Upper lobe of left lung (tissue), 6 donors: ENCODE measurements around the gene UGT3A1. TPM values are rescaled to one million over a fixed set of nuclear protein-coding genes. Genes with fewer than 3 reads are reported as not detected.

Source experiments
- ATAC-seq, 2 donors: fragments of 200-7000 bp; cut with Tn5 transposase; one replicate each; pipeline ENCODE4 v1.9.1; 2022; ENCODE audit warnings: mild to moderate bottlenecking in 2 of 2, moderate library complexity in 2 of 2; ENCODE audit not compliant: low FRiP score in 2 of 2
- DNase-seq, 2 donors: peaks; one replicate each; pipeline ENCODE4 v3.0.0-alpha.2; 2019 to 2020
- H3K27ac ChIP-seq, 4 donors: fragments of 200-600 bp; sonication (generic); one replicate each; pipeline ENCODE4 v1.5.1; 2016 to 2019
- H3K27me3 ChIP-seq, 4 donors: fragments of 200-600 bp; sonication (generic); one replicate each; pipeline ENCODE4 v1.5.1; 2017 to 2019
- H3K36me3 ChIP-seq, 4 donors: fragments of 200-600 bp; sonication (generic); one replicate each; pipeline ENCODE4 v1.5.1; 2016 to 2019
- H3K4me1 ChIP-seq, 4 donors: fragments of 200-600 bp; sonication (generic); one replicate each; pipeline ENCODE4 v1.5.1; 2018 to 2019
- H3K4me3 ChIP-seq, 4 donors: fragments of 200-600 bp; sonication (generic); one replicate each; pipeline ENCODE4 v1.5.1; 2017 to 2019; ENCODE audit warnings: mild to moderate bottlenecking in 2 of 4, moderate library complexity in 1 of 4
- H3K9me3 ChIP-seq, 4 donors: fragments of 200-600 bp; sonication (generic); one replicate each; pipeline ENCODE4 v1.5.1; 2018 to 2019
- EP300 ChIP-seq, 4 donors: sonication (generic); formaldehyde crosslinking; IDR thresholded peaks; one replicate each; pipeline ENCODE4 v1.5.1; 2017; ENCODE audit warnings: antibody characterized with exemption in 4 of 4, control low read depth in 2 of 4
- POLR2A ChIP-seq, 4 donors: fragments of 450-650 bp; IDR thresholded peaks; one replicate each; pipeline ENCODE4 v1.5.1; 2016 to 2017; ENCODE audit warnings: antibody characterized with exemption in 4 of 4, mild to moderate bottlenecking in 2 of 4
- POLR2AphosphoS5 ChIP-seq, 2 donors: sonication (generic); formaldehyde crosslinking; IDR thresholded peaks; one replicate each; pipeline ENCODE4 v1.5.1; 2017; ENCODE audit warnings: antibody characterized with exemption in 2 of 2
- WGBS, 2 donors: methylation state at CpG; one replicate each; pipeline ENCODE4 v1.1.5; 2017 to 2018; 5-methylcytosine and 5-hydroxymethylcytosine counted together
- total RNA-seq, 6 donors: library from RNA; depleted of rRNA in 4 of 6; stranded (reverse); fragments of >200 nt in 4 of 6; gene quantifications; one replicate each; pipeline versions ENCODE4 v1.1.0 to v1.2.1, GENCODE V29; 2016 to 2021
- TF ChIP-seq, protein P1 (sequence below), 6 experiments: fragments of 450-650 bp in 4 of 6; fragments of 200-600 bp in 2 of 6; sonication (generic) in 2 of 6; IDR thresholded peaks; one replicate each; pipeline ENCODE4 v1.5.1; 2016 to 2019; ENCODE audit warnings: antibody characterized with exemption in 6 of 6
- donor health status: DM: no; HTN: no; CAD: no; lungs with moderate emphysema.
- donor health status: DM: no; HTN: yes; CAD: no; lungs with severe emphysema.

UGT3A1 gene
- total RNA-seq, 6 donors from 2014 or later: not detected

DNA sequence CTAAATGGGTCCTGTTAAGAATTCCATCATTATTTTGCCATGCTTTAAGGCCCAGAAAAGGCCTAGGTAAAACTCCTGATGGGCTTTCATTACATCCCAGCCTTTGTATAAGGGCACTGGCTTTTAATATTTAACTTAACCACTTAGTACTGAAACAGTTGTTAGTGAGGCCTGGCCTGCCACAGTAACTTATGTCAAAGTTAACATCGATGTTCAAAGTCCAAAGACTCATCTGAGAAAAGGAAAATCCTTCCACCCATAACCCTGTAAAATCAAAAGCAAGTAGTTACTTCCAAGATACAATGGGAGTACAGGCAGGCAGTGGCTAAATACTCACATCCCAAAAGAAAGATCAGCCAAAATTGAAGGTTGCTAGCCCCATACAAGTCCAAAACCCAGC lies 15.0 kb upstream of the UGT3A1 start:
- Histone ChIP-seq H3K9me3 (peaks cover 0 to 5% (median 0%) of the 10 kb centered on the region in 4 donors), H3K27me3 (no peaks in the 10 kb centered on the region), H3K27ac (no peak overlapping the region), H3K4me3 (no peak overlapping the region), H3K4me1 (no peaks in the 10 kb centered on the region), H3K36me3 (no peaks in the 10 kb centered on the region)
- no peak for DNase-seq
- WGBS, 2 donors: 52 to 75% methylated on average over 1 of the region's 1 CpG
- ATAC-seq: no peak
- TF ChIP-seq, protein P1, sequence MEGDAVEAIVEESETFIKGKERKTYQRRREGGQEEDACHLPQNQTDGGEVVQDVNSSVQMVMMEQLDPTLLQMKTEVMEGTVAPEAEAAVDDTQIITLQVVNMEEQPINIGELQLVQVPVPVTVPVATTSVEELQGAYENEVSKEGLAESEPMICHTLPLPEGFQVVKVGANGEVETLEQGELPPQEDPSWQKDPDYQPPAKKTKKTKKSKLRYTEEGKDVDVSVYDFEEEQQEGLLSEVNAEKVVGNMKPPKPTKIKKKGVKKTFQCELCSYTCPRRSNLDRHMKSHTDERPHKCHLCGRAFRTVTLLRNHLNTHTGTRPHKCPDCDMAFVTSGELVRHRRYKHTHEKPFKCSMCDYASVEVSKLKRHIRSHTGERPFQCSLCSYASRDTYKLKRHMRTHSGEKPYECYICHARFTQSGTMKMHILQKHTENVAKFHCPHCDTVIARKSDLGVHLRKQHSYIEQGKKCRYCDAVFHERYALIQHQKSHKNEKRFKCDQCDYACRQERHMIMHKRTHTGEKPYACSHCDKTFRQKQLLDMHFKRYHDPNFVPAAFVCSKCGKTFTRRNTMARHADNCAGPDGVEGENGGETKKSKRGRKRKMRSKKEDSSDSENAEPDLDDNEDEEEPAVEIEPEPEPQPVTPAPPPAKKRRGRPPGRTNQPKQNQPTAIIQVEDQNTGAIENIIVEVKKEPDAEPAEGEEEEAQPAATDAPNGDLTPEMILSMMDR (IDR thresholded peaks at IDR 0.05): no peak
- TF ChIP-seq POLR2AphosphoS5 (IDR thresholded peaks at IDR 0.05): no peak
- TF ChIP-seq EP300 (IDR thresholded peaks at IDR 0.05): no peak
- TF ChIP-seq POLR2A (IDR thresholded peaks at IDR 0.05): no peak

DNA sequence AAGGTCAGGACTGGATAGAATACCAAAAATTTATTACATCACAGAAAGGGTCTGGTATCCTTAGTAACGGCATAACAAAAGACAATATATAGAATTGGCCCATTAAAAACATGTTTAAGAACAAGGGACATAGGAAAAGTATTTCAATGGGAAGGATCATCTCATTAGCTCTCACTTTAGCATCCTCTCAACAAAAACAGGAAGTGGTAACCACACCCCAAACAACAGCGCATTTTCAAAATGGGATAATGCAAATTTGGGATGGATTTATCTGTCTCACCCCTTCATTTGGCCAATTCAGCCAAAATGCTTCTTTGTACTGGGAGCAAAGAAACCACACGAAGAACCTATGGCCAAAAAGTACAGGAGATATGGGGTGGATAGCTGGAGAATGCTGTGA lies 9.8 kb upstream of the UGT3A1 start:
- no peak for TF ChIP-seq EP300 (IDR thresholded peaks at IDR 0.05)
- TF ChIP-seq, protein P1 (IDR thresholded peaks at IDR 0.05): no peak
- Histone ChIP-seq H3K9me3 (no peaks in the 10 kb centered on the region), H3K36me3 (no peaks in the 10 kb centered on the region), H3K27ac (no peak overlapping the region), H3K4me3 (no peak overlapping the region), H3K4me1 (no peaks in the 10 kb centered on the region), H3K27me3 (no peaks in the 10 kb centered on the region)
- ATAC-seq (no peak), DNase-seq (no peak)
- WGBS, 2 donors: 84 to 92% methylated on average over 3 of the region's 3 CpGs

- Histone ChIP-seq H3K27ac (no peak overlapping the region), H3K4me1 (no peaks in the 10 kb centered on the region), H3K9me3 (no peaks in the 10 kb centered on the region), H3K36me3 (no peaks in the 10 kb centered on the region), H3K4me3 (no peak overlapping the region), H3K27me3 (no peaks in the 10 kb centered on the region)
- TF ChIP-seq, protein P1 (IDR thresholded peaks at IDR 0.05): no peak
- TF ChIP-seq POLR2AphosphoS5 (IDR thresholded peaks at IDR 0.05): no peak
- no peak for TF ChIP-seq POLR2A (IDR thresholded peaks at IDR 0.05)
- TF ChIP-seq EP300 (IDR thresholded peaks at IDR 0.05): no peak
- ATAC-seq (no peak), DNase-seq (no peak)
- 53 to 67% methylated on average over 1 of the region's 1 CpG for WGBS, 2 donors
Observed at GRCh38 chr5:35999547-35999946, 8.4 kb upstream of the UGT3A1 start.

DNA sequence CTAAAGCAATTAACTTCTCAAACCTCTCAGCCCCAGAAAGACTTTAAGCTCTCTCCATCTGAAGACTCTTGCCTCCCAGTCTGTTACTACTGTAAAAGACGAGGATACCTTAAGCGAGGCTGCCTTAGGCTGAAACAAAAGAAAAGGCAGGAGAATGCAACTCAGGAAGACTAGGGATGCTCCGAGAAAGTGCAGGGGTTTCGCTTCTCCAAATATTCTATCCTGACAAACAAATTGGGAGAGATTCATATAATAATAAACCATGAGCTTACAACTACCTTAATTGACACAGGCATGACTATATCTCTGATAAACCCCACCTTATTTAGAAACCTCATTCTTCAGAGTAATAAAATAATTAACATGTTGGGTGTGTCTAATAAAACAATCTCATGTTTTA lies 4.9 kb upstream of the UGT3A1 start:
- WGBS, 2 donors: 88 to 93% methylated on average over 4 of the region's 4 CpGs
- no peaks in the 10 kb centered on the region for H3K9me3 ChIP-seq
- TF ChIP-seq POLR2AphosphoS5 (IDR thresholded peaks at IDR 0.05) (no peak), EP300 (IDR thresholded peaks at IDR 0.05) (no peak), POLR2A (IDR thresholded peaks at IDR 0.05) (no peak)
- TF ChIP-seq, protein P1 (IDR thresholded peaks at IDR 0.05): no peak
- H3K27ac ChIP-seq: no peak overlapping the region
- no peak for ATAC-seq
- H3K4me3 ChIP-seq: no peak overlapping the region
- H3K36me3 ChIP-seq: no peaks in the 10 kb centered on the region
- no peak for DNase-seq
- H3K27me3 ChIP-seq: no peaks in the 10 kb centered on the region
- H3K4me1 ChIP-seq: no peaks in the 10 kb centered on the region

DNA sequence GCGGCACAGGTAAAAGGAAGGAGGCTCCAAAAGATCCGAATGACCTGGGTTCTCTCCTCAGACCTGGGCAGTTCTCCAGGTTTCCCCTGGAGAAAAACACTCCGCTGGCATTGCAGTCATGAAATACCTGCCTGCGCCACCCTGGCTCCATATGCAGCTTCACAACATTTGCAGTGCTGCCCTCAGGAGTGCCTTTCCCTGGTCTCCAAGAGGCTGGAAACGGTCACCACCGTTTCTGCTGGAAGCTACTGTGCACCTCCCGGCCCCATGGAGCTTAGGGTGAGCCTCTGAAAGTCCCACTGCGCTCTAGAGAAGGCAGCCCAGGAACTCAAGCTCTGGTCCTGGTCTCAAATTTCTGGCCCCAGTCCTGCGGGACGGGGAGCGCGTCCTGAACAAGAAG lies 670 bp downstream of the UGT3A1 start:
- Histone ChIP-seq H3K4me1 (no peaks in the 10 kb centered on the region), H3K36me3 (no peaks in the 10 kb centered on the region), H3K9me3 (no peaks in the 10 kb centered on the region), H3K4me3 (no peak overlapping the region), H3K27me3 (no peaks in the 10 kb centered on the region), H3K27ac (no peak overlapping the region)
- TF ChIP-seq, protein P1 (IDR thresholded peaks at IDR 0.05): no peak
- TF ChIP-seq POLR2A (IDR thresholded peaks at IDR 0.05) (no peak), EP300 (IDR thresholded peaks at IDR 0.05) (no peak)
- WGBS, 2 donors: 37 to 56% methylated on average over 11 to 12 of the region's 12 CpGs
- ATAC-seq: no peak
- no peak for DNase-seq
